GM11168 (cell line): ENCODE data around the gene CACNA1C.

Experiments used
- in situ Hi-C: fragments of 300-500 bp; cut with MboI; formaldehyde crosslinking; loops from one replicate; pipeline ENCODE4 v1.12.0; 2022; ENCODE audit warnings: low sequenced_read_pairs; ENCODE audit not compliant: unreplicated experiment

The CACNA1C gene

GRCh38 chr12:2052826-2053678 lies at the start of gene CACNA1C:
Gene CACNA1C (plus strand): TSS chr12:2052987. CDS start chr12:2053563, 576 bp downstream.
- in situ Hi-C loops = loop anchor here (25.0 kb wide), 1 partner anchor 534 kb away; no protein-coding TSS in a partner anchor

- in situ Hi-C loops = no loop called here
Observed at GRCh38 chr12:2003676-2004112, 49.1 kb upstream of the CACNA1C start.

- in situ Hi-C loops = no loop called here
Observed at GRCh38 chr12:2004113-2004929, 48.5 kb upstream of the CACNA1C start, which contains the start of gene DCP1B. Gene DCP1B (minus strand): TSS chr12:2004457. CDS start chr12:2004431, 26 bp downstream.

GRCh38 chr12:2008677-2009076 lies 44.1 kb upstream of the CACNA1C start:
- in situ Hi-C loops = no loop called here

GRCh38 chr12:2009623-2010022 lies 43.2 kb upstream of the CACNA1C start:
- in situ Hi-C loops = no loop called here

- in situ Hi-C loops = no loop called here
Observed at GRCh38 chr12:2011643-2012607, 40.9 kb upstream of the CACNA1C start.

GRCh38 chr12:2013086-2013485 lies 39.7 kb upstream of the CACNA1C start:
- in situ Hi-C loops = no loop called here

GRCh38 chr12:2013527-2014223 lies 39.1 kb upstream of the CACNA1C start:
- in situ Hi-C loops = no loop called here

GRCh38 chr12:2014231-2014630 lies 38.6 kb upstream of the CACNA1C start:
- in situ Hi-C loops = no loop called here

- in situ Hi-C loops = no loop called here
Observed at GRCh38 chr12:2016862-2017545, 35.8 kb upstream of the CACNA1C start.

GRCh38 chr12:2017546-2018337 lies 35.0 kb upstream of the CACNA1C start:
- in situ Hi-C loops = no loop called here

GRCh38 chr12:2018391-2018790 lies 34.4 kb upstream of the CACNA1C start:
- in situ Hi-C loops = no loop called here

GRCh38 chr12:2019126-2019525 lies 33.7 kb upstream of the CACNA1C start:
- in situ Hi-C loops = no loop called here

GRCh38 chr12:2020511-2020910 lies 32.3 kb upstream of the CACNA1C start:
- in situ Hi-C loops = no loop called here

- in situ Hi-C loops = no loop called here
Observed at GRCh38 chr12:2023365-2023764, 29.4 kb upstream of the CACNA1C start.

GRCh38 chr12:2027351-2027750 lies 25.4 kb upstream of the CACNA1C start:
- in situ Hi-C loops = no loop called here

- in situ Hi-C loops = no loop called here
Observed at GRCh38 chr12:2029851-2030250, 22.9 kb upstream of the CACNA1C start.

GRCh38 chr12:2032506-2032905 lies 20.3 kb upstream of the CACNA1C start:
- in situ Hi-C loops = no loop called here
